GM21447 (cell line): ENCODE results near the gene FES.
"Not testable (repeated sequence)": the region's sequence is repeated elsewhere in the genome, so short reads cannot be mapped to it uniquely, and the experiment has no call there.

ENCODE experiments used
- ATAC-seq: cut with Tn5 transposase; IDR thresholded peaks from one replicate; pipeline ENCODE4 v1.9.1; 2021; ENCODE audit not compliant: unreplicated experiment

Gene FES

GRCh38 chr15:90883976-90884718, at the start of gene FES:
FES (plus strand) TSS chr15:90884504; CDS start chr15:90885046, 542 bp downstream.
- ATAC-seq, result no peak

GRCh38 chr15:90834626-90835025, 49.7 kb upstream of the FES start:
- ATAC-seq, result no peak

GRCh38 chr15:90836296-90836871, 47.9 kb upstream of the FES start:
- no peak for ATAC-seq

DNA sequence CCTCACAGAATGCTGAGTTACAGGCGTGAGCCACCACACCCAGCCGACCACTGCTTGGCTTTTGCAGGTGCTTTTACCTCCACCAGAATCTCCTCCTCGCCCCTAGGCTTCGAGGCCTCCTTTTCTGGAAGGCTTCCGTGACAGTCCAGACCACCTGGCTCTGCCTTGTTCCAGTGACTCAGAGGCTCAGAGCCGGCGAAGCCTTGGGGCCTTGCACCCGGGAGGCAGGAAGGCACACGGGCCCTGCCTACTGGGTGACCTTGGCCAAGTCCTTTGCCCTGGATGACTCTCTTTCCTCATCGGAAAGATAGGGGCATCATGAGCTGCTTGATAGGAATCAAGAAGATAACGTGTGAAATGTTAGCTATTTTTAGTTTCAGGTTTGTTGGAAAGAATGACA, 47.2 kb upstream of the FES start:
- ATAC-seq, result no peak

DNA sequence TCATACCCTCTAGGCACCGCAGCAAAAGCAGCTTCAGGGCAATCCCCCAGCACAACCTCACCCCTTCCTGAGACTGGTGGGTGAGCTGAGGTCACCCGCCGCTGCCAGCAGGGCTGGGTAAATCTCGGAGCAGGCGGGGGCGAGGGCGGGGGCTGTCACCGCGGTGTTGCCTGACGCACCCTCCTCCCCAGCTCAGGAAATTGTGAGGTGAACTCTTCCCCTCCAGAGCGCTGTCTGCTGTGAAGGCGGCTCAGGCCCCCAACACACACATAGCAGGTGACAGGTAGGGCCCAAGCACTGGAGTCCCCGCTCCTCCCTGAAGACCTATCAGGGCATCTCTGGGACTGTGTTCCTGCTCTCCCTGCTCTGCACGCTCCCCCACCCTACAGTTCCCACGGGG, 46.2 kb upstream of the FES start:
- peak; percentile 37 for ATAC-seq

- ATAC-seq, result no peak
Measured at GRCh38 chr15:90838544-90838943, 45.8 kb upstream of the FES start.

DNA sequence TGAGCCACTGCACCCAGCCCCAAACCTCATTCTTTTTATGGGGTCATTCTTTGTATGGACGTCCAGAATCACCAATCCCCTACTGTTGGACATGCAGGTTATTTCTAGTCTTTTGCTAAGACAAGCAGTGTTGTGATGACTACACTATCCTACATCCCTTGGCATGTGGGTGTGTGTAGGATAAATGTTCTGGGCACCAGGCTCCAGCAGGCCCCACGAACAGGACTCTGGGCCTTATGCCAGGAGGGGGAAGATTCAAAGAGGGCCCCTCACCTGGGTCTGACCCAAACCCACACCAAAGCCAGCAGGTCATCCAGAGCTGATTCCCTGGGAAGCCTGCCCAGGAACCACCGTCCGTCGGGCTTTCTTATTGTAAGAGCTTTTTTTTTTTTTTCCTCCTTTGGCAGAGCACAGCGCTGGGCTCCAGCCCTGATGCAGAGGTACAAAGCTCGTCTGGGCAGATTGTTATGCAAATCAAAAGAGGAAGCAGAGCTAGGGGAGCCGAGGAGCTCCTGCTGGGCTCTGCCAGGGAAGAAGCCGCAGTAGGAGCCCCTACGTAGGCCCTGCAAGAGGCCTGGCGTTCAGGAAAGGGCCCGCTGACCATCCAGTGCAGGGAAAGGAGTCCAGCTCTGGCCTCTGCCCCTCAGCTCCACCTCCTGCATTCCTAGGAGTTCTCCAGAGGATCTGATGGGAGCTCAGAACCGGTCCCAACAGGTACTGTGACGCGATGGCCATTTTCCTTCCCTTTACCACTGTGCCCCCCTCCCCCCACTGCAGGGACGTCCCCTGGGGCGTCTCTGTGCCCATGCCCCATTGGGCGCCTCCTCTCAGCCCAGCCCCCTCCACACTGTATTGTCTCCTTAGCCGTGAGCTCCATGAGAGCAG, 44.9 kb upstream of the FES start:
- peak; percentile 80 for ATAC-seq

GRCh38 chr15:90840157-90840855, 44.0 kb upstream of the FES start:
- no peak for ATAC-seq

- no peak for ATAC-seq
Measured at GRCh38 chr15:90840954-90841353, 43.4 kb upstream of the FES start.

DNA sequence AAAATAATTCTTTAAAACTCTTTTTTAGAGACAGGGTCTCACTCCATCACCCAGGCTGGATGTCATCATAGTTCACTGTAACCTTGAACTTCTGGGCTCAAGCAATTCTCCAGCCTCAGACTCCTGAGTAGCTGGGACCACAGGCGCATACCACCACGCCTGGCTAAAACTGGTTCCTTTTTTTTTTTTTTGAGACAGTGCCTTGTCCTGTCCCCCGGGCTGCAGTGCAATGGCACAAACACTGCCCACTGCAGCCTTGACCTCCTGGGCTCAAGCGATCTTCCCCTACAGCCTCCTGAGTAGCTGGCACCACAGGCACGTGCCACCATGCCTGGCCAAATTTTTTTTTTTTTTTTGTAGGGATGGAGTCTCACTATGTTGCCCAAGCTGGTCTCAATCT, 39.6 kb upstream of the FES start:
- no peak for ATAC-seq

GRCh38 chr15:90845201-90845949, 38.9 kb upstream of the FES start:
- peak; percentile 87 for ATAC-seq

GRCh38 chr15:90849424-90849823, 34.9 kb upstream of the FES start:
- not testable (repeated sequence) for ATAC-seq

- no peak for ATAC-seq
Measured at GRCh38 chr15:90851114-90851513, 33.2 kb upstream of the FES start.

- ATAC-seq, result no peak
Measured at GRCh38 chr15:90851940-90852339, 32.4 kb upstream of the FES start.

DNA sequence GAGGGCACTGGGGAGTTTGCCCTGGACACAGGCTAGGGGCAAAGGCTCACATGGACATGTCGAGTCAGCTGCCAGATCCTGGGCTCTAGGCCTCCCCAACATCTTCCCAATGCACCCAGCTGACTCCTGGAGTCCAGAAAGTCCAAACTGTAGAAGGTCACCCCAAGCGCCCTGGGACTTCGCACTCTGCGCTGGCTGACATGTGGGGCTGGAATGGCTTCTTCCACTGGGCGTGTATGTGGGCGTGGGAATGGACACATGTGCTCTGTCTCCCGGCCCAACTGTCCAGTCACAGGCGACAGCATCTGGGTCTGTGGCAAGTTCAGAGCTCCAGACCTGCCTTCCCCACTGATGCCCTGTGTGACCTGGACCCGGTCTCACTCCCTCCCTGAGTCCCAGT, 29.2 kb upstream of the FES start:
- ATAC-seq, result no peak

- no peak for ATAC-seq
Measured at GRCh38 chr15:90857337-90857736, 27.0 kb upstream of the FES start.

GRCh38 chr15:90857883-90858443, 26.3 kb upstream of the FES start:
- ATAC-seq, result no peak

- no peak for ATAC-seq
Measured at GRCh38 chr15:90859234-90860131, 24.8 kb upstream of the FES start.

DNA sequence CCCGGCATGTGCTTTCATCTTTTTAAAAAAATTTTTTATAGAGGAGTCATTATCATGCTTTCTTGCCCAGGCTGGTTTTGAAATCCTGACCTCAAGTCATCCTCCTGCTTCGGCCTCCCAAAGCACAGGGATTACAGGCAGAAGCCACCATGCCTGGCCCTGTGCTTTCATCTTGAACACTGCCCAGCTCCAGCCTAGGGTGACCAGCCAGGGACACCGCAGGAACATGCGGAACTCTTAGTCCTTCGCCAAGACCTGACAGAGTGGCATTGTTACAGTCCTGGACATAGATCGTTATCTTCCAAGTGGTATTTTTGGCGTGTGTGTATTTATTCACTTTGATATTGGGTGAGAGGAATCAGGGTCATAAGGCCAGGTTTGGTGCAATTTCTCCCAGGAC, 23.9 kb upstream of the FES start:
- no peak for ATAC-seq
